Cardiac muscle cell (in vitro differentiated cells and primary cell): ENCODE data around the gene IL4. TPM values are rescaled to one million over a fixed set of nuclear protein-coding genes. Genes with fewer than 3 reads are reported as not detected.

Source experiments
- DNase-seq, 2 donors: peaks; one replicate each; pipeline versions ENCODE4 v3.0.0 to v3.0.0-alpha.2; 2010 to 2017; ENCODE audit warnings: low read depth in 1 of 2, low spot score in 1 of 2
- H3K27ac ChIP-seq: fragments of 200-600 bp; sonication (generic); 2 replicates; pipeline ENCODE4 v1.5.1; 2016
- H3K27me3 ChIP-seq: fragments of 200-600 bp; sonication (generic); 2 replicates; pipeline ENCODE4 v1.6.0; 2016; ENCODE audit warnings: control low read depth
- H3K36me3 ChIP-seq: fragments of 200-600 bp; sonication (generic); 2 replicates; pipeline ENCODE4 v1.5.1; 2016; ENCODE audit warnings: control low read depth
- H3K4me1 ChIP-seq: fragments of 200-600 bp; sonication (generic); 2 replicates; pipeline ENCODE4 v1.8.1; 2017; ENCODE audit warnings: low read depth, mild to moderate bottlenecking, mixed run types
- H3K4me3 ChIP-seq: fragments of 200-600 bp; sonication (generic); 2 replicates; pipeline ENCODE4 v1.5.1; 2016; ENCODE audit warnings: mild to moderate bottlenecking
- H3K9me3 ChIP-seq: fragments of 200-600 bp; sonication (generic); 2 replicates; pipeline ENCODE4 v1.5.1; 2017; ENCODE audit warnings: low read depth, mild to moderate bottlenecking, control low read depth
- polyA plus RNA-seq: library from polyadenylated mRNA; unstranded; fragments of >200 nt; fragmentation: Nextera tagmentation; extraction: Ambion mirVana; gene quantifications from 2 replicates; pipeline ENCODE4 v1.2.1, GENCODE V29; 2016
- total RNA-seq: library from RNA; depleted of rRNA; stranded (reverse); fragments of >200 nt; gene quantifications from 2 replicates; pipeline ENCODE4 v1.2.3, GENCODE V29; 2016
- TF ChIP-seq, protein P1 (sequence below): IDR thresholded peaks from 2 replicates; pipeline ENCODE4 v1.5.1; 2012; ENCODE audit warnings: low read depth, mild to moderate bottlenecking, low read length

IL4 gene
- total and polyA plus RNA-seq, 2 experiments from 2014 or later, result not detected

DNA sequence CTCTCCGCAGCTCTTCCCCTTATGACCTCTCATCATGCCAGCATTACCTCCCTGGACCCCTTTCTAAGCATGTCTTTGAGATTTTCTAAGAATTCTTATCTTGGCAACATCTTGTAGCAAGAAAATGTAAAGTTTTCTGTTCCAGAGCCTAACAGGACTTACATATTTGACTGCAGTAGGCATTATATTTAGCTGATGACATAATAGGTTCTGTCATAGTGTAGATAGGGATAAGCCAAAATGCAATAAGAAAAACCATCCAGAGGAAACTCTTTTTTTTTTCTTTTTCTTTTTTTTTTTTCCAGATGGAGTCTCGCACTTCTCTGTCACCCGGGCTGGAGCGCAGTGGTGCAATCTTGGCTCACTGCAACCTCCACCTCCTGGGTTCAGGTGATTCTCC is 36.5 kb upstream of the IL4 start:
- H3K27ac ChIP-seq, result no peak overlapping the region
- DNase-seq, result no peak
- H3K36me3 ChIP-seq, result peaks cover 6% of the 10 kb centered on the region
- no peak overlapping the region for H3K4me3 ChIP-seq
- no peaks in the 10 kb centered on the region for H3K4me1 ChIP-seq
- TF ChIP-seq, protein P1, sequence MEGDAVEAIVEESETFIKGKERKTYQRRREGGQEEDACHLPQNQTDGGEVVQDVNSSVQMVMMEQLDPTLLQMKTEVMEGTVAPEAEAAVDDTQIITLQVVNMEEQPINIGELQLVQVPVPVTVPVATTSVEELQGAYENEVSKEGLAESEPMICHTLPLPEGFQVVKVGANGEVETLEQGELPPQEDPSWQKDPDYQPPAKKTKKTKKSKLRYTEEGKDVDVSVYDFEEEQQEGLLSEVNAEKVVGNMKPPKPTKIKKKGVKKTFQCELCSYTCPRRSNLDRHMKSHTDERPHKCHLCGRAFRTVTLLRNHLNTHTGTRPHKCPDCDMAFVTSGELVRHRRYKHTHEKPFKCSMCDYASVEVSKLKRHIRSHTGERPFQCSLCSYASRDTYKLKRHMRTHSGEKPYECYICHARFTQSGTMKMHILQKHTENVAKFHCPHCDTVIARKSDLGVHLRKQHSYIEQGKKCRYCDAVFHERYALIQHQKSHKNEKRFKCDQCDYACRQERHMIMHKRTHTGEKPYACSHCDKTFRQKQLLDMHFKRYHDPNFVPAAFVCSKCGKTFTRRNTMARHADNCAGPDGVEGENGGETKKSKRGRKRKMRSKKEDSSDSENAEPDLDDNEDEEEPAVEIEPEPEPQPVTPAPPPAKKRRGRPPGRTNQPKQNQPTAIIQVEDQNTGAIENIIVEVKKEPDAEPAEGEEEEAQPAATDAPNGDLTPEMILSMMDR, result no peak
- no peaks in the 10 kb centered on the region for H3K27me3 ChIP-seq
- H3K9me3 ChIP-seq, result no peaks in the 10 kb centered on the region

DNA sequence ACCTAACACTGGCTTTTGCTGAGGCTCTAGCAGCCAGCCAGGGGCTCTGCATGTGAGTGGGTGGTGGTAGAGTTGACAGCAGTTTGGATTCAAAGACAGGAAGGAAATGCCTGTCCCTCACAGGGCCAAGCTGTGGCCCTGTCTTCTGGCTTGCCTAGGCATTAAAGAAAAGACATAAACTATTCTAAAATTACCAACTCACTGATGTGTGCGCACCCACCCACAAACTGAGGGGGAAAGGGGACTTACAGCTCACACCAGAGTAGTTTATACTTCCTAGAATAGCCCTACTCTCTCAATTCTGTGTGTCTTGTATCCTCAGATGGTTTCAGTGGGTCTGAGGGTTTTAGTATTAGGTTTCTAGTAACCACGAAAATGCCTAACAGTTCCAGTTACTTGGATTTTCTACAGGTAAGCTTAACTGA is 34.1 kb upstream of the IL4 start:
- Histone ChIP-seq H3K4me1 (no peaks in the 10 kb centered on the region), H3K9me3 (no peaks in the 10 kb centered on the region), H3K27ac (no peak overlapping the region), H3K27me3 (no peaks in the 10 kb centered on the region), H3K4me3 (no peak overlapping the region), H3K36me3 (peaks cover 6% of the 10 kb centered on the region)
- TF ChIP-seq, protein P1, result no peak
- no peak for DNase-seq

DNA sequence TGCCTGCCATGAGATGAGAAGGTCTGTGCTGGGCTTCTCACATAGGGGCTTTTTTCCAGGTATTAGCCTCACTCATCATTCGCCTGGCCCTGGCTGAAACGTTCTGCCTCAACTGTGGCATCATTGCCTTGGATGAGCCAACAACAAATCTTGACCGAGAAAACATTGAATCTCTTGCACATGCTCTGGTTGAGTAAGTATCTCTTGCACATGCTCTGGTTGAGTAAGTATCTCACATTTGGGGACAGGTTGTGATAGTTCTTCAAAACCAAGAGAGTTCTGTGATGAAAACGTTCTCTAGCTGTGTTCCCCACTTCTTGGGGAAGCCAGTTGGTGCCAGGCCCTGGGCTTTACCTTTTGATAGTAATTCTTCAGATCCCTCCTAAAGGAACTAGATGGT is 33.2 kb upstream of the IL4 start:
- H3K4me3 ChIP-seq, result no peak overlapping the region
- H3K9me3 ChIP-seq, result no peaks in the 10 kb centered on the region
- H3K27ac ChIP-seq, result no peak overlapping the region
- TF ChIP-seq, protein P1, result no peak
- H3K4me1 ChIP-seq, result no peaks in the 10 kb centered on the region
- H3K36me3 ChIP-seq, result peaks cover 6% of the 10 kb centered on the region
- H3K27me3 ChIP-seq, result no peaks in the 10 kb centered on the region
- no peak for DNase-seq

DNA sequence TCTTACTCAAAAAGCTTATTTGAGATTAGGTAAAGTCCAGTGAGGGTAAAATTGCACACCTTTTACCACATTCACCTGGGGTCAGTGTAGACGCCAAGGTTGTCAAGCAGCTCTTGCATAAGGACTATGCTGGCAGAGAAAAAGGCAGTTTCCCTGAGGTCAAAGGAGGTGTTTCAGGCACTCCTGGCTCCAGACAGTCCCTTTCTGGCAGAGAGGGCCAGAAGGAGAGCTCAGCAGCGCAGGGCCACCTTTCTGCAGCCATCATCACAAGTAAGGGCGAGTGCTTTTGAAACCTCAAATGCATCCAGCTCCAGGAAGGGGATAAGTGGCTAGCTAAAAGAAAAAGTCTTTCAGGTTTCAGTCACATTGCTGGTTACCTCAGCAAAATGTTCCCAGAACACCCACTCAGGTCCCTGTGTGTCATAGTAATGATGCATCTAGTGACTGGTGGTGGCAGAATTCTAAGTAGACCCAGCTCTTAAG is 32.5 kb upstream of the IL4 start:
- Histone ChIP-seq H3K27me3 (no peaks in the 10 kb centered on the region), H3K27ac (no peak overlapping the region), H3K36me3 (peaks cover 6% of the 10 kb centered on the region), H3K4me1 (no peaks in the 10 kb centered on the region), H3K4me3 (no peak overlapping the region), H3K9me3 (no peaks in the 10 kb centered on the region)
- no peak for DNase-seq
- TF ChIP-seq, protein P1, result no peak

DNA sequence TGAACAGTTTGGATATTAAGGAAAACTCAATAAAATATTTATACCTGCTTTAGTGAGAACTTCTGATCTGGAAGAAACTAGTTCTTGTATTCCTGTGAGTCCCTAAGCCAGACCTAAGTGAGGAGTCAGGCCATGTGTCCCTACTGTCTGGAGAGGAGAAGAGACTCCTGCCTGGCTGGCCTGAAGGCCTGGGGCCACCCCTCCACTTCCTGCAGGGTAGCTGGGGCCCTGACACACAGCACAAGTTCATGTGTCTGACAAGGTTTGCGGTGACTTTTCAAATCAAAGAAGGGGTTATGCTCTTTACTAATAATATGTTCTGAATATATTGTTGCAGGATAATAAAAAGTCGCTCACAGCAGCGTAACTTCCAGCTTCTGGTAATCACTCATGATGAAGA is 31.9 kb upstream of the IL4 start:
- Histone ChIP-seq H3K27ac (no peak overlapping the region), H3K27me3 (no peaks in the 10 kb centered on the region), H3K36me3 (peaks cover 6% of the 10 kb centered on the region), H3K4me3 (no peak overlapping the region), H3K9me3 (no peaks in the 10 kb centered on the region), H3K4me1 (no peaks in the 10 kb centered on the region)
- TF ChIP-seq, protein P1, result no peak
- DNase-seq, result no peak

DNA sequence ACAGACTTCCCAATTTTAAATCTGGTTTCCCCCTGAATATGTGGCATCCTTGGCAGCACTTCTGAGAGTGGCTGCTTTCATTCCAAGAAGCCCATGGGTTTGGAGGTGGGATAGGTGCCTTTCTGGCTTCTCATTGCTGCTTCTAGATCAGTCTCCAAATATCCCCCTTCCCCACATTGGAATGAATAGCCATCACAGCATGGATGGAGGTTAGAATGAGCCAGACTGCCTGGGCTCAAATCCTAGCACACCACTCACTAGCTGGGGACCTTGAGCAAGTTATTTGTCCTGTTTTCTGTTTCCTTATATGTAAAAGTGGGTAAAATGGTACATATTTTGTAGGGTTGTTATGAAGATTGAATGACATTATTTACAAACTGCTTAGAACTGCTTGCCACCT is 29.6 kb upstream of the IL4 start:
- Histone ChIP-seq H3K4me3 (no peak overlapping the region), H3K27ac (no peak overlapping the region), H3K36me3 (no peaks in the 10 kb centered on the region), H3K9me3 (no peaks in the 10 kb centered on the region), H3K27me3 (no peaks in the 10 kb centered on the region), H3K4me1 (no peaks in the 10 kb centered on the region)
- no peak for DNase-seq
- TF ChIP-seq, protein P1, result no peak
